Ishikawa (cell line): Measurements from ENCODE around the gene CAMKK1.

ENCODE experiments used
- YY1 ChIP-seq: IDR thresholded peaks from 2 replicates; pipeline ENCODE4 v1.6.1; 2012; ENCODE audit warnings: low read depth
- TF ChIP-seq, protein P1 (sequence below): IDR thresholded peaks from 2 replicates; pipeline ENCODE4 v1.6.1; 2012; ENCODE audit warnings: low read depth, mild to moderate bottlenecking

DNA sequence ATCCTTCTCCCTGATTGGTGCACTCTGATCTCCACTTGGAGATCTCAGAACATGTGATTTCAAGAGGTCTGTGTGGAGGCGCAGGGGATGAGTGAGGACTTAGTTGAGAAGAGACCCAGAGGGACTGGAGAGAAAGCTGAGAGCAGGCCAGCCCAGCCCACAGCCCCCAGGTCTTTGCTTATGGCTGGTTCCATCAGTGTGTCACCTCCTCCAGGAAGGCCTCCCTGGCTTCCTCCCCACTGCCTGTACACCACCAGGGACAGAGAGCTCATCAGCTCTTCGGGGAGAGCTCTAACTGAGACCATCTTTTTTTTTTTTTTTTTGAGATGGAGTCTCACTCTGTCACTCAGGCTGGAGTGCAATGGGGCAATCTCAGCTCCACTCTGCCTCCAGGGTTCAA is 20.0 kb upstream of the CAMKK1 start:
- TF ChIP-seq YY1 = no peak
- TF ChIP-seq, protein P1, sequence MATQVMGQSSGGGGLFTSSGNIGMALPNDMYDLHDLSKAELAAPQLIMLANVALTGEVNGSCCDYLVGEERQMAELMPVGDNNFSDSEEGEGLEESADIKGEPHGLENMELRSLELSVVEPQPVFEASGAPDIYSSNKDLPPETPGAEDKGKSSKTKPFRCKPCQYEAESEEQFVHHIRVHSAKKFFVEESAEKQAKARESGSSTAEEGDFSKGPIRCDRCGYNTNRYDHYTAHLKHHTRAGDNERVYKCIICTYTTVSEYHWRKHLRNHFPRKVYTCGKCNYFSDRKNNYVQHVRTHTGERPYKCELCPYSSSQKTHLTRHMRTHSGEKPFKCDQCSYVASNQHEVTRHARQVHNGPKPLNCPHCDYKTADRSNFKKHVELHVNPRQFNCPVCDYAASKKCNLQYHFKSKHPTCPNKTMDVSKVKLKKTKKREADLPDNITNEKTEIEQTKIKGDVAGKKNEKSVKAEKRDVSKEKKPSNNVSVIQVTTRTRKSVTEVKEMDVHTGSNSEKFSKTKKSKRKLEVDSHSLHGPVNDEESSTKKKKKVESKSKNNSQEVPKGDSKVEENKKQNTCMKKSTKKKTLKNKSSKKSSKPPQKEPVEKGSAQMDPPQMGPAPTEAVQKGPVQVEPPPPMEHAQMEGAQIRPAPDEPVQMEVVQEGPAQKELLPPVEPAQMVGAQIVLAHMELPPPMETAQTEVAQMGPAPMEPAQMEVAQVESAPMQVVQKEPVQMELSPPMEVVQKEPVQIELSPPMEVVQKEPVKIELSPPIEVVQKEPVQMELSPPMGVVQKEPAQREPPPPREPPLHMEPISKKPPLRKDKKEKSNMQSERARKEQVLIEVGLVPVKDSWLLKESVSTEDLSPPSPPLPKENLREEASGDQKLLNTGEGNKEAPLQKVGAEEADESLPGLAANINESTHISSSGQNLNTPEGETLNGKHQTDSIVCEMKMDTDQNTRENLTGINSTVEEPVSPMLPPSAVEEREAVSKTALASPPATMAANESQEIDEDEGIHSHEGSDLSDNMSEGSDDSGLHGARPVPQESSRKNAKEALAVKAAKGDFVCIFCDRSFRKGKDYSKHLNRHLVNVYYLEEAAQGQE = no peak
